Fibroblast of lung (primary cell): Measurements from ENCODE around the gene AGO3. TPM values are rescaled to one million over a fixed set of nuclear protein-coding genes. Genes with fewer than 3 reads are reported as not detected.

ENCODE experiments used
- DNase-seq, 2 donors: peaks; one replicate each; pipeline versions ENCODE4 v3.0.0 to v3.0.0-alpha.2; 2010; ENCODE audit warnings: low read depth in 2 of 2
- H2AFZ ChIP-seq: 2 replicates; pipeline ENCODE4 v1.5.1; 2012; ENCODE audit warnings: low read length, control low read depth, inconsistent platforms
- H3K27ac ChIP-seq: 2 replicates; pipeline ENCODE4 v1.5.1; 2011; ENCODE audit warnings: low read length, control low read depth; ENCODE audit not compliant: insufficient read depth
- H3K27me3 ChIP-seq: 2 replicates; pipeline ENCODE4 v1.5.1; 2011; ENCODE audit warnings: mild to moderate bottlenecking, low read length; ENCODE audit not compliant: control insufficient read depth, insufficient read depth
- H3K36me3 ChIP-seq: 2 replicates; pipeline ENCODE4 v1.5.1; 2011; ENCODE audit warnings: low read length; ENCODE audit not compliant: control insufficient read depth, insufficient read depth
- H3K4me1 ChIP-seq: 2 replicates; pipeline ENCODE4 v1.5.1; 2011; ENCODE audit warnings: low read length; ENCODE audit not compliant: control insufficient read depth, insufficient read depth; ENCODE audit errors: extremely low read depth
- H3K4me2 ChIP-seq: 2 replicates; pipeline ENCODE4 v1.5.1; 2011; ENCODE audit warnings: low read length, control low read depth; ENCODE audit not compliant: insufficient read depth; ENCODE audit errors: extremely low read depth
- H3K4me3 ChIP-seq, 4 experiments: fragments of 200-600 bp in 1 of 4; sonication (generic) in 1 of 4; replicated peaks in 1 of 4; 2 replicates each; pipeline ENCODE4 v1.5.1; 2011 to 2016; ENCODE audit warnings: low read length in 4 of 4, low read depth in 3 of 4, mild to moderate bottlenecking in 3 of 4, control low read depth in 2 of 4, inconsistent platforms in 1 of 4, mixed read lengths in 1 of 4; ENCODE audit not compliant: insufficient read depth in 1 of 4; ENCODE audit errors: control extremely low read depth in 1 of 4
- H3K79me2 ChIP-seq: 2 replicates; pipeline ENCODE4 v1.5.1; 2012; ENCODE audit warnings: mild to moderate bottlenecking, low read length, inconsistent platforms; ENCODE audit not compliant: control insufficient read depth, insufficient read depth
- H3K9ac ChIP-seq: 2 replicates; pipeline ENCODE4 v1.5.1; 2011; ENCODE audit warnings: mild to moderate bottlenecking, low read length, control low read depth; ENCODE audit not compliant: insufficient read depth
- H3K9me3 ChIP-seq: 2 replicates; pipeline ENCODE4 v1.5.1; 2012; ENCODE audit warnings: low read depth, low read length; ENCODE audit not compliant: control insufficient read depth, insufficient read depth
- H4K20me1 ChIP-seq: 2 replicates; pipeline ENCODE4 v1.5.1; 2011; ENCODE audit warnings: low read length; ENCODE audit not compliant: control insufficient read depth, insufficient read depth; ENCODE audit errors: extremely low read depth
- CTCF ChIP-seq, 2 donors: IDR thresholded peaks in 1 of 2; conservative IDR thresholded peaks in 1 of 2; 1 replicate in 1 of 2; 2 replicates in 1 of 2; pipeline ENCODE4 v1.5.1; 2011 to 2012; ENCODE audit warnings: low read length in 2 of 2, control low read depth in 1 of 2, inconsistent platforms in 1 of 2, low read depth in 1 of 2, mild to moderate bottlenecking in 1 of 2
- EZH2 ChIP-seq: IDR thresholded peaks from 2 replicates; pipeline ENCODE4 v1.5.1; 2012; ENCODE audit warnings: low read length, control low read depth, mild to moderate bottlenecking; ENCODE audit errors: missing control alignments
- polyA plus RNA-seq, 2 donors: library from polyadenylated mRNA; depleted of rRNA in 1 of 2; stranded (reverse) in 1 of 2; unstranded in 1 of 2; fragments of >200 nt; gene quantifications; 2 replicates each; pipeline ENCODE4 v1.2.1, GENCODE V29; 2011 to 2012; ENCODE audit warnings: missing spikeins in 1 of 2
- total RNA-seq: library from RNA; depleted of rRNA; stranded (reverse); fragments of >200 nt; gene quantifications from 2 replicates; pipeline ENCODE4 v1.2.1, GENCODE V29; 2014

AGO3 gene
- total and polyA plus RNA-seq, 2 donors (not counting 1 experiment from before 2014, with no cell fraction given): 12.9 to 19.6 TPM

GRCh38 chr1:36096500-36097432 lies 165.9 kb downstream of the AGO3 start:
- Histone ChIP-seq H3K4me2 (no peak overlapping the region), H3K4me3 (no peak overlapping the region), H3K4me1 (peaks cover 4% of the 10 kb centered on the region), H3K27me3 (no peaks in the 10 kb centered on the region), H4K20me1 (no peaks in the 10 kb centered on the region), H3K27ac (no peak overlapping the region), H3K36me3 (peaks cover 32% of the 10 kb centered on the region), H3K79me2 (peaks cover 3% of the 10 kb centered on the region), H3K9ac (no peak overlapping the region), H2AFZ (no peak overlapping the region), H3K9me3 (no peaks in the 10 kb centered on the region)
- TF ChIP-seq EZH2: no peak
- TF ChIP-seq CTCF (conservative IDR thresholded peaks at IDR 0.05 in 1 of 2, IDR thresholded peaks at IDR 0.05 in 1 of 2; ENCODE audit: low read depth in 1 of 2, low read length in 2 of 2): peak in 1 of 2 donors; percentile 29
- no peak for DNase-seq

DNA sequence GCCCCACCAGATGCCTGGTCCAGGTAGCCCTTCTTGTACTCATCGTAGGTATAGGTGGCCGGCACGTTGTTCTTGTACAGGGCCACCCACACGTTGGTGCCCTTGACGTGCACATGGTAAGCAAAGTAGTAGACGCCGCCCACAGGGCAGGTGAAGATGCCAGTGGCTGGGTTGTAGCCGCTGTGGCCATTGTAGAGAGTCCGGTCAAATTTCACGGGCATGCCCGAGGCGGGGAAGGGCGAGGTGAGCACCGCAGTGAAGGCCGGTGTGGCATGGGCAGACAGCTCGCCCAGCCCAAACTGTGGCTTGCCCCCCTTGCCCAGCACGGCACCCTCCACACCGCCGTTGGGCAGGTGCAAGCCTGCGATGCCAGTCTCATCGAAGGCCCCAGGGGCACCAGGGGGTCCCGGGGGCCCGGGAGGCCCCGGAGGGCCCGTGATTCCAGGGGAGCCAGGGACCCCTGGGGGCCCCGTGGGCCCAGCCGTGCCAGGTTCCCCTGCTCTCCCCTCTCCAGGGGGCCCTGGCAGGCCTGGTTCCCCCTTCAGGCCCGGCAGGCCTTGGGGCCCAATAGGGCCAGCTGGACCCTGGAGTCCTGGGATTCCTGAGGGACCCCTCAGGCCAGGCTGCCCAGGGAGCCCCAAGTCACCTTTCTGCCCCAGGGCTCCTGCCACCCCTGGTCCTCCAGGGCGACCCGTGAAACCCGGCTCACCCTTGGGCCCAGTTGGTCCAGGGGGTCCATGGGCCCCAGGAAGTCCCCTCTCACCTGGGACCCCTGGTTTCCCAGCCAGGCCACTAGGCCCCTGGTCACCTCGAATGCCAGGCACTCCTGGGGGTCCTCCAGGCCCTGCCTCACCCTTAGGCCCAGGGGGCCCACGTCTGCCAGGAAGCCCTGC lies 167.0 kb downstream of the AGO3 start:
- Histone ChIP-seq H3K4me2 (no peak overlapping the region), H3K36me3 (peaks cover 21% of the 10 kb centered on the region), H3K4me3 (no peak overlapping the region), H2AFZ (no peak overlapping the region), H3K9ac (no peak overlapping the region), H3K9me3 (no peaks in the 10 kb centered on the region), H3K27ac (no peak overlapping the region), H4K20me1 (no peaks in the 10 kb centered on the region), H3K4me1 (peaks cover 4% of the 10 kb centered on the region), H3K79me2 (no peaks in the 10 kb centered on the region), H3K27me3 (no peaks in the 10 kb centered on the region)
- TF ChIP-seq CTCF (conservative IDR thresholded peaks at IDR 0.05 in 1 of 2, IDR thresholded peaks at IDR 0.05 in 1 of 2; ENCODE audit: low read depth in 1 of 2, low read length in 2 of 2) (no peak), EZH2 (no peak)
- DNase-seq: no peak
